Astrocyte (in vitro differentiated cells and primary cell): ENCODE results near the gene DDX17.
A peak's percentile ranks its signal among the peaks of the same experiment; 100 is the strongest.

Experiments used
- CTCF ChIP-seq: IDR thresholded peaks from 2 replicates; pipeline ENCODE4 v1.5.1; 2011; ENCODE audit warnings: low read depth, mild to moderate bottlenecking, inconsistent platforms, low read length, moderate library complexity; ENCODE audit not compliant: insufficient read depth
- EZH2 ChIP-seq: IDR thresholded peaks from 2 replicates; pipeline ENCODE4 v1.6.1; 2012; ENCODE audit warnings: mild to moderate bottlenecking, low read length, inconsistent platforms; ENCODE audit not compliant: insufficient read depth

- TF ChIP-seq CTCF (no peak), EZH2 (peak; percentile 52)
Measured at GRCh38 chr22:38455530-38456271, 50.4 kb downstream of the DDX17 start.
